ENCODE measurements around the gene RAD51B. TPM values are rescaled to one million over a fixed set of nuclear protein-coding genes. Genes with fewer than 3 reads are reported as not detected.

Gene RAD51B
- total RNA-seq, 1 experiment from 2014 or later, result 10.8 TPM

GRCh38 chr14:68622856-68623255 is 803.3 kb downstream of the RAD51B start:
- POLR2A ChIA-PET (ENCODE audit: unreplicated experiment), result no interaction called here
- no peaks in the 10 kb centered on the region for H3K27me3 ChIP-seq (ENCODE audit: low read length)
- intact Hi-C loops (cut with micrococcal nuclease), result no loop called here
- H3K36me3 ChIP-seq (ENCODE audit: low read depth, low read length), result no peaks in the 10 kb centered on the region
- CTCF ChIA-PET, result interaction anchor here (0.6 kb wide), 1 partner anchor 203 kb away, joined by 3 read pairs; no protein-coding TSS in a partner anchor
- H2AFZ ChIP-seq (ENCODE audit: low read length), result no peak overlapping the region
- no peak for DNase-seq
- no peak overlapping the region for H3K4me3 ChIP-seq (ENCODE audit: low read length)
- ATAC-seq, result no peak
- 0 out of 2 replicates have a peak, but pooled peaks cover 1% of the 10 kb centered on the region for H3K9me3 ChIP-seq (ENCODE audit: low read length)
- H3F3A ChIP-seq (ENCODE audit: low read length, unreplicated experiment), result no peaks in the 10 kb centered on the region
- H3K79me2 ChIP-seq (ENCODE audit: low read length), result no peaks in the 10 kb centered on the region
- H4K20me1 ChIP-seq (ENCODE audit: low read length), result no peaks in the 10 kb centered on the region
- H3K9ac ChIP-seq (ENCODE audit: low read length), result no peak overlapping the region
- H3K4me2 ChIP-seq (ENCODE audit: low read length), result no peak overlapping the region
- no TSS peak for BruUV-seq (replicated peaks)
- TF ChIP-seq EZH2phosphoT487 (IDR thresholded peaks at IDR 0.05; ENCODE audit: borderline replicate concordance, low read length) (no peak), EZH2 (IDR thresholded peaks at IDR 0.05; ENCODE audit: low read length, unreplicated experiment) (no peak), CTCF (conservative IDR thresholded peaks at IDR 0.05; ENCODE audit: low read depth, low read length) (no peak)
- no peaks in the 10 kb centered on the region for H3K9me2 ChIP-seq (replicated peaks; ENCODE audit: low read length)
- peaks cover 14% of the 10 kb centered on the region for H3K4me1 ChIP-seq (ENCODE audit: insufficient read depth, low read length)
- H3K27ac ChIP-seq (ENCODE audit: low read length), result no peak overlapping the region

- Histone ChIP-seq H3K79me2 (ENCODE audit: low read length) (no peaks in the 10 kb centered on the region), H3K4me2 (ENCODE audit: low read length) (no peak overlapping the region), H3K4me3 (ENCODE audit: low read length) (no peak overlapping the region), H3F3A (ENCODE audit: low read length, unreplicated experiment) (no peaks in the 10 kb centered on the region), H3K9ac (ENCODE audit: low read length) (no peak overlapping the region), H3K36me3 (ENCODE audit: low read depth, low read length) (no peaks in the 10 kb centered on the region), H2AFZ (ENCODE audit: low read length) (no peak overlapping the region), H4K20me1 (ENCODE audit: low read length) (no peaks in the 10 kb centered on the region), H3K27ac (ENCODE audit: low read length) (no peak overlapping the region), H3K9me2 (replicated peaks; ENCODE audit: low read length) (no peaks in the 10 kb centered on the region), H3K27me3 (ENCODE audit: low read length) (no peaks in the 10 kb centered on the region), H3K9me3 (ENCODE audit: low read length) (no peaks in the 10 kb centered on the region), H3K4me1 (ENCODE audit: insufficient read depth, low read length) (peaks cover 14% of the 10 kb centered on the region)
- intact Hi-C loops (cut with micrococcal nuclease), result no loop called here
- DNase-seq (no peak), ATAC-seq (no peak)
- ChIA-PET CTCF (interaction anchor here (0.6 kb wide), 1 partner anchor 203 kb away, joined by 3 read pairs; no protein-coding TSS in a partner anchor), POLR2A (ENCODE audit: unreplicated experiment) (no interaction called here)
- BruUV-seq (replicated peaks), result no TSS peak
- TF ChIP-seq EZH2phosphoT487 (IDR thresholded peaks at IDR 0.05; ENCODE audit: borderline replicate concordance, low read length), result no peak
- TF ChIP-seq CTCF (conservative IDR thresholded peaks at IDR 0.05; ENCODE audit: low read depth, low read length), result no peak
- TF ChIP-seq EZH2 (IDR thresholded peaks at IDR 0.05; ENCODE audit: low read length, unreplicated experiment), result no peak
Observed at GRCh38 chr14:68623307-68623706, 803.7 kb downstream of the RAD51B start.

GRCh38 chr14:68623826-68624225 is 804.2 kb downstream of the RAD51B start:
- no peak overlapping the region for H3K4me2 ChIP-seq (ENCODE audit: low read length)
- no peak for ATAC-seq
- CTCF ChIA-PET, result no interaction called here
- H3K9ac ChIP-seq (ENCODE audit: low read length), result no peak overlapping the region
- H3K36me3 ChIP-seq (ENCODE audit: low read depth, low read length), result no peaks in the 10 kb centered on the region
- H3K79me2 ChIP-seq (ENCODE audit: low read length), result no peaks in the 10 kb centered on the region
- H3K9me3 ChIP-seq (ENCODE audit: low read length), result no peaks in the 10 kb centered on the region
- intact Hi-C loops (cut with micrococcal nuclease), result no loop called here
- no peaks in the 10 kb centered on the region for H3F3A ChIP-seq (ENCODE audit: low read length, unreplicated experiment)
- H4K20me1 ChIP-seq (ENCODE audit: low read length), result no peaks in the 10 kb centered on the region
- H3K4me1 ChIP-seq (ENCODE audit: insufficient read depth, low read length), result peaks cover 17% of the 10 kb centered on the region
- H3K4me3 ChIP-seq (ENCODE audit: low read length), result no peak overlapping the region
- POLR2A ChIA-PET (ENCODE audit: unreplicated experiment), result no interaction called here
- no peak for DNase-seq
- H3K27ac ChIP-seq (ENCODE audit: low read length), result no peak overlapping the region
- BruUV-seq (replicated peaks), result no TSS peak
- no peak for TF ChIP-seq CTCF (conservative IDR thresholded peaks at IDR 0.05; ENCODE audit: low read depth, low read length)
- TF ChIP-seq EZH2 (IDR thresholded peaks at IDR 0.05; ENCODE audit: low read length, unreplicated experiment), result no peak
- TF ChIP-seq EZH2phosphoT487 (IDR thresholded peaks at IDR 0.05; ENCODE audit: borderline replicate concordance, low read length), result no peak
- H3K27me3 ChIP-seq (ENCODE audit: low read length), result no peaks in the 10 kb centered on the region
- H3K9me2 ChIP-seq (replicated peaks; ENCODE audit: low read length), result no peaks in the 10 kb centered on the region
- H2AFZ ChIP-seq (ENCODE audit: low read length), result no peak overlapping the region

All from PC-3 (cell line).